CD14-positive monocyte (primary cell): Measurements from ENCODE around the gene ADRM1. TPM values are rescaled to one million over a fixed set of nuclear protein-coding genes. Genes with fewer than 3 reads are reported as not detected.
A peak's percentile ranks its signal among the peaks of the same experiment; 100 is the strongest.

Source experiments
- DNase-seq, 3 donors: peaks; one replicate each; pipeline ENCODE4 v3.0.0-alpha.2; 2011 to 2022
- H2AFZ ChIP-seq: 2 replicates; pipeline ENCODE4 v1.6.0; 2012; ENCODE audit warnings: mild to moderate bottlenecking, low read depth, low read length, inconsistent platforms; ENCODE audit not compliant: insufficient read depth, poor library complexity, severe bottlenecking
- H3K27ac ChIP-seq, 2 donors: 1 replicate in 1 of 2; 2 replicates in 1 of 2; pipeline ENCODE4 v1.5.1; 2012 to 2013; ENCODE audit warnings: low read length in 2 of 2, control low read depth in 1 of 2, inconsistent platforms in 1 of 2, low read depth in 1 of 2, mild to moderate bottlenecking in 1 of 2
- H3K27me3 ChIP-seq, 2 donors: one replicate each; pipeline versions ENCODE4 v1.6.0 to v1.6.1; 2011 to 2013; ENCODE audit warnings: low read length in 2 of 2; ENCODE audit not compliant: control insufficient read depth in 2 of 2, insufficient read depth in 2 of 2
- H3K36me3 ChIP-seq, 2 donors: replicated peaks in 1 of 2; 1 replicate in 1 of 2; 2 replicates in 1 of 2; pipeline versions ENCODE4 v1.5.1 to v1.6.1; 2012 to 2013; ENCODE audit warnings: low read length in 2 of 2, control low read depth in 1 of 2, inconsistent platforms in 1 of 2, mild to moderate bottlenecking in 1 of 2; ENCODE audit not compliant: insufficient read depth in 2 of 2, control insufficient read depth in 1 of 2
- H3K4me1 ChIP-seq, 2 donors: 1 replicate in 1 of 2; 2 replicates in 1 of 2; pipeline versions ENCODE4 v1.5.1 to v1.6.1; 2012 to 2013; ENCODE audit warnings: low read length in 2 of 2, control low read depth in 1 of 2, inconsistent platforms in 1 of 2, mild to moderate bottlenecking in 1 of 2, moderate library complexity in 1 of 2; ENCODE audit not compliant: insufficient read depth in 2 of 2, control insufficient read depth in 1 of 2
- H3K4me2 ChIP-seq: replicated peaks from 2 replicates; pipeline ENCODE3; 2012; ENCODE audit warnings: low read length, moderate library complexity, mild to moderate bottlenecking; ENCODE audit not compliant: poor library complexity, severe bottlenecking; ENCODE audit errors: extremely low read depth
- H3K4me3 ChIP-seq, 3 experiments: fragments of 200-600 bp in 1 of 3; sonication (generic) in 1 of 3; replicated peaks in 1 of 3; 1 replicate in 2 of 3; 2 replicates in 1 of 3; pipeline ENCODE4 v1.5.1; 2011 to 2013; ENCODE audit warnings: low read length in 3 of 3, mild to moderate bottlenecking in 3 of 3, control low read depth in 2 of 3, low read depth in 2 of 3, inconsistent platforms in 1 of 3, moderate library complexity in 1 of 3
- H3K79me2 ChIP-seq: 2 replicates; pipeline ENCODE4 v1.6.0; 2012; ENCODE audit warnings: mild to moderate bottlenecking, control low read depth, inconsistent platforms, low read length, moderate library complexity; ENCODE audit not compliant: insufficient read depth
- H3K9ac ChIP-seq: 2 replicates; pipeline ENCODE4 v1.6.0; 2017; ENCODE audit warnings: low read length, mild to moderate bottlenecking; ENCODE audit not compliant: insufficient read depth, poor library complexity, severe bottlenecking
- H3K9me3 ChIP-seq, 2 donors: replicated peaks in 1 of 2; 1 replicate in 1 of 2; 2 replicates in 1 of 2; pipeline versions ENCODE4 v1.5.1 to v1.6.1; 2012 to 2013; ENCODE audit warnings: low read length in 2 of 2, control low read depth in 1 of 2; ENCODE audit not compliant: control insufficient read depth in 1 of 2, insufficient read depth in 1 of 2
- H4K20me1 ChIP-seq: 2 replicates; pipeline ENCODE4 v1.6.0; 2012; ENCODE audit warnings: mild to moderate bottlenecking, low read length, control low read depth, moderate library complexity; ENCODE audit not compliant: insufficient read depth
- H3K27ac Mint-ChIP-seq, 7 donors: one replicate each; pipeline ENCODE4 v1.8.0; 2020; ENCODE audit warnings: mild to moderate bottlenecking in 7 of 7, mixed read lengths in 7 of 7, moderate library complexity in 6 of 7, inconsistent platforms in 2 of 7
- H3K27me3 Mint-ChIP-seq, 3 donors: one replicate each; pipeline ENCODE4 v1.8.0; 2021 to 2022; ENCODE audit warnings: low read depth in 3 of 3, mild to moderate bottlenecking in 3 of 3, mixed read lengths in 3 of 3, moderate library complexity in 3 of 3, inconsistent platforms in 1 of 3
- H3K36me3 Mint-ChIP-seq, 2 donors: one replicate each; pipeline ENCODE4 v1.8.0; 2020; ENCODE audit warnings: mixed read lengths in 2 of 2, inconsistent platforms in 1 of 2, mild to moderate bottlenecking in 1 of 2
- H3K4me1 Mint-ChIP-seq: one replicate; pipeline ENCODE4 v1.8.0; 2020; ENCODE audit warnings: mild to moderate bottlenecking, mixed read lengths
- H3K4me3 Mint-ChIP-seq, 2 donors: one replicate each; pipeline ENCODE4 v1.8.0; 2020; ENCODE audit warnings: mild to moderate bottlenecking in 2 of 2, mixed read lengths in 2 of 2, moderate library complexity in 1 of 2
- H3K9me3 Mint-ChIP-seq, 7 donors: one replicate each; pipeline ENCODE4 v1.8.0; 2020 to 2022; ENCODE audit warnings: mixed read lengths in 7 of 7, mild to moderate bottlenecking in 6 of 7, moderate library complexity in 6 of 7, inconsistent platforms in 2 of 7
- WGBS: methylation state at CpG from one replicate; pipeline ENCODE4 v1.1.5; 2013; ENCODE audit warnings: missing lambda C conversion rate; ENCODE audit not compliant: insufficient coverage; 5-methylcytosine and 5-hydroxymethylcytosine counted together
- intact Hi-C, 2 donors: fragments of 100-400 bp; cut with micrococcal nuclease; formaldehyde crosslinking; loops; one replicate each; pipeline versions ENCODE4 v1.15.0 to v1.15.1; 2023
- polyA plus RNA-seq, 3 donors: library from polyadenylated mRNA; depleted of rRNA in 1 of 3; unstranded in 2 of 3; stranded (reverse) in 1 of 3; fragments of 300-500 nt in 2 of 3; fragments of >200 nt in 1 of 3; fragmentation: Illumina TruSeq in 2 of 3; gene quantifications; 1 replicate in 2 of 3; 2 replicates in 1 of 3; pipeline ENCODE4 v1.2.3, GENCODE V29; 2012 to 2021
- TF ChIP-seq, protein P1 (sequence below): fragments of 200-600 bp; IDR thresholded peaks from one replicate; pipeline ENCODE4 v1.8.0; 2022; ENCODE audit warnings: antibody characterized with exemption, mild to moderate bottlenecking

ADRM1 gene
- polyA plus RNA-seq, 3 donors: 63.3 to 81.5 (median 72.5) TPM

DNA sequence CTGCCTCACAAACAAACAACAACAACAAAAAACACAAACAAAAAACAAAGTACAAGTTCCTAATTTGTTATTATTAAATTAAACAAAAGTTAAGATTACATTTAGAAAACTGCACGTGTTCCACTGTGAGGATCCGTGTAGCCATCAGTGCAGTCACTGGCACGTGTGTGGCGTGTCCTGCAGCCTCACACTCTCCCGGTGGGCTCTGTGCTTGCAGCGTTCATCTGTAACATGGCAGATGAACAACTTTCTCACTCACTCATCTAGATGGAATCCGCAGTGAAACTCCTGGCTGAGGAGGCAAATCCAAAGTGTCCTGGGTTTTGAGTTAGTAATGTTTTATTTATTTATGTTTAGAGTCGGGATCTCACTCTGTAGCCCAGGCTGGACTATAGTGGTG lies 12.9 kb upstream of the ADRM1 start:
- no peaks in the 10 kb centered on the region for H3K4me1 Mint-ChIP-seq
- H3K36me3 ChIP-seq: peaks cover 68 to 93% of the 10 kb centered on the region in 2 donors
- TF ChIP-seq, protein P1, sequence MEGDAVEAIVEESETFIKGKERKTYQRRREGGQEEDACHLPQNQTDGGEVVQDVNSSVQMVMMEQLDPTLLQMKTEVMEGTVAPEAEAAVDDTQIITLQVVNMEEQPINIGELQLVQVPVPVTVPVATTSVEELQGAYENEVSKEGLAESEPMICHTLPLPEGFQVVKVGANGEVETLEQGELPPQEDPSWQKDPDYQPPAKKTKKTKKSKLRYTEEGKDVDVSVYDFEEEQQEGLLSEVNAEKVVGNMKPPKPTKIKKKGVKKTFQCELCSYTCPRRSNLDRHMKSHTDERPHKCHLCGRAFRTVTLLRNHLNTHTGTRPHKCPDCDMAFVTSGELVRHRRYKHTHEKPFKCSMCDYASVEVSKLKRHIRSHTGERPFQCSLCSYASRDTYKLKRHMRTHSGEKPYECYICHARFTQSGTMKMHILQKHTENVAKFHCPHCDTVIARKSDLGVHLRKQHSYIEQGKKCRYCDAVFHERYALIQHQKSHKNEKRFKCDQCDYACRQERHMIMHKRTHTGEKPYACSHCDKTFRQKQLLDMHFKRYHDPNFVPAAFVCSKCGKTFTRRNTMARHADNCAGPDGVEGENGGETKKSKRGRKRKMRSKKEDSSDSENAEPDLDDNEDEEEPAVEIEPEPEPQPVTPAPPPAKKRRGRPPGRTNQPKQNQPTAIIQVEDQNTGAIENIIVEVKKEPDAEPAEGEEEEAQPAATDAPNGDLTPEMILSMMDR: no peak
- peaks cover 0 to 3% (median 0%) of the 10 kb centered on the region in 7 donors for H3K9me3 Mint-ChIP-seq
- intact Hi-C loops: no loop called here
- no peak overlapping the region for H3K27ac Mint-ChIP-seq
- DNase-seq: no peak
- WGBS: 100% methylated on average over 2 of the region's 8 CpGs
- no peak overlapping the region for H3K27ac ChIP-seq
- H3K4me1 ChIP-seq: no peaks in the 10 kb centered on the region
- H3K79me2 ChIP-seq: no peaks in the 10 kb centered on the region
- H3K36me3 Mint-ChIP-seq: peaks cover 64 to 84% of the 10 kb centered on the region in 2 donors
- H3K4me2 ChIP-seq: no peak overlapping the region
- H3K27me3 ChIP-seq: no peaks in the 10 kb centered on the region
- no peaks in the 10 kb centered on the region for H4K20me1 ChIP-seq
- H3K27me3 Mint-ChIP-seq: no peaks in the 10 kb centered on the region
- no peak overlapping the region for H2AFZ ChIP-seq
- H3K9me3 ChIP-seq: no peaks in the 10 kb centered on the region
- no peak overlapping the region for H3K4me3 Mint-ChIP-seq
- no peak overlapping the region for H3K9ac ChIP-seq
- no peak overlapping the region for H3K4me3 ChIP-seq

DNA sequence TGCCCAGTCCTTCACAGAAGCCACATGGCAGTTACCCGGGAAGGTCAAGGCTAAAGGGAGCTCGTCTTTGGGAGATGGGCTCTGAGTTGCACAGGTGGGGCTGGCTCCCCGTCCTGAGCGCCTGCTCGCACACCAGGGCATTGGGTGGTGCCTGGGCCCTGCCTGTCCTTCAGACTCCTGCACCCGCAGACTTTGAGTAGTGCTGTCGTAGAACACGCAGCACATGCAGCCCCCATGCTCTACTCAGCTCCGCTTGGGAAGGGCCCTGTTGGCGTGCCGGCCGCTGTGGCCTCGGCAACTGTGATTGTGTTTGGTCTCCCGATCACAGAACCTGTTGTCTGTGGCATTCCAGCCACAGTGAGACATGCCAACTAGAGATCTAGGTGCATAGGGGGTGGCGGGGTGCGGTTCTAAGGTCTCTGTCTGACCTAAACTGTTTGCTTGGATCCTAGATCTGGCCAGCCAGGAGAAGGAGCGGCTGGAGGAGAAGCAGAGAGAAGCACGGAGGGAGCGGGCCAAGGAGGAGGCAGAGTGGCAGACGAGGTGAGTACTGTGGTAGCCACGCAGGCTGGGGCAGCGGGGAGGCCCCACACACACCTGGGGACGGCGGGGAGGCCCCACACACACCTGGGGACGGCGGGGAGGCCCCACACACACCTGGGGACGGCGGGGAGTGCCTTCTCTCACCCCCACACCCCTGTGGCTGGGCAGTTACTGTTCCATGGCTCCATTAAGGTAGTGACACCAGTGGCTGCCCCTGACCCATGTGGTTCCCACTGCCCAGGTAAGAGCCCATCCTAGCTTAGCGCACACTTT lies 11.3 kb upstream of the ADRM1 start:
- Histone ChIP-seq H3K9me3 (no peaks in the 10 kb centered on the region), H3K79me2 (no peaks in the 10 kb centered on the region), H3K4me1 (no peaks in the 10 kb centered on the region), H3K27me3 (no peaks in the 10 kb centered on the region), H3K27ac (no peak overlapping the region), H3K4me3 (no peak overlapping the region), H4K20me1 (no peaks in the 10 kb centered on the region), H3K36me3 (peaks cover 66 to 93% of the 10 kb centered on the region in 2 donors), H3K4me2 (no peak overlapping the region), H2AFZ (no peak overlapping the region), H3K9ac (no peak overlapping the region)
- peaks cover 0 to 3% (median 0%) of the 10 kb centered on the region in 7 donors for H3K9me3 Mint-ChIP-seq
- H3K27me3 Mint-ChIP-seq: no peaks in the 10 kb centered on the region
- H3K36me3 Mint-ChIP-seq: peaks cover 63 to 81% of the 10 kb centered on the region in 2 donors
- TF ChIP-seq, protein P1: no peak
- intact Hi-C loops: no loop called here
- 97% methylated on average over 27 of the region's 29 CpGs for WGBS
- H3K4me1 Mint-ChIP-seq: no peaks in the 10 kb centered on the region
- peak overlapping the region in 1 of 7 donors; percentile 60 for H3K27ac Mint-ChIP-seq
- no peak for DNase-seq
- no peak overlapping the region for H3K4me3 Mint-ChIP-seq
